GM19193 (cell line): ENCODE results near the gene USP5.

Experiments
- POLR2A ChIP-seq: IDR thresholded peaks from 4 replicates; pipeline ENCODE4 v1.6.1; 2011; ENCODE audit not compliant: insufficient read depth, insufficient read length; ENCODE audit errors: extremely low read depth

Gene USP5

GRCh38 chr12:6912164-6912935 is 60.4 kb downstream of the USP5 start:
- TF ChIP-seq POLR2A, result no peak

GRCh38 chr12:6914246-6914946 is 62.4 kb downstream of the USP5 start, which contains the start of gene ENO2:
ENO2 (plus strand) TSS chr12:6914580; CDS start chr12:6915833, 1,253 bp downstream.
- peak; percentile 41 for TF ChIP-seq POLR2A

GRCh38 chr12:6914947-6915788 is 63.2 kb downstream of the USP5 start:
- TF ChIP-seq POLR2A, result no peak

GRCh38 chr12:6915789-6916285 is 63.9 kb downstream of the USP5 start:
- TF ChIP-seq POLR2A, result no peak
